ENCODE results near the gene ACADL. TPM values are rescaled to one million over a fixed set of nuclear protein-coding genes. Genes with fewer than 3 reads are reported as not detected.
A peak's percentile ranks its signal among the peaks of the same experiment; 100 is the strongest.
"Not testable (repeated sequence)": the region's sequence is repeated elsewhere in the genome, so short reads cannot be mapped to it uniquely, and the experiment has no call there.

Gene ACADL
- total and polyA plus RNA-seq, 4 experiments from 2014 or later: not detected

DNA sequence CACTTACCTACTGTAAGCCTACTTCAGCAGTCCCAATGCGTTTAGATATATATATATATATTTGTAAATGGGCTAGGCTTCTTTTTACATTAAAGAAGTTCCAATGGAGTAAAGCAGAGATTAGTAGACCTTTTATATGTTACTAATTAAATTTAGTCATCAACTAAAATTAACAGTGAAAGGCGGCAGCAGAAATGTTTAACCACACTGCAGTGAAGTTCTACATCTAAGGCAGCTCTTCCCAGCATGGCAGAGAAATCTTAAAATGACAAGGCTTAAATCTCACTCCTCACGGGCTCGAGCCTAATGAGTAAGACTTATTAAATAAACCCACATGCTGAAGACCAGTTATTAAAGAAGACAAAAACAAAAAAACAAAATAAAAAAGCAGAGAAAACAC lies 34.9 kb downstream of the ACADL start:
- Mint-ChIP-seq H3K9me3 (peaks cover 2 to 18% (median 11%) of the 10 kb centered on the region in 8 donors), H3K4me1 (no peaks in the 10 kb centered on the region), H3K27ac (no peak overlapping the region), H3K4me3 (no peak overlapping the region), H3K27me3 (peaks cover 5 to 10% of the 10 kb centered on the region in 2 donors), H3K36me3 (peaks cover 0 to 3% of the 10 kb centered on the region in 2 donors)
- no peak overlapping the region for H3K4me3 ChIP-seq (ENCODE audit: low read length in 2 of 2)
- H3K27me3 ChIP-seq (ENCODE audit: insufficient read depth, low read length): peaks cover 5% of the 10 kb centered on the region
- no peak overlapping the region for H3K27ac ChIP-seq (ENCODE audit: low read depth, low read length)
- no peaks in the 10 kb centered on the region for H3K36me3 ChIP-seq (ENCODE audit: insufficient read depth, low read length)
- intact Hi-C loops (cut with micrococcal nuclease): no loop called here
- H3K9me3 ChIP-seq (ENCODE audit: control insufficient read depth in 1 of 2, low read length in 2 of 2): no peaks in the 10 kb centered on the region
- CTCF ChIA-PET (ENCODE audit: partially characterized antibody): interaction anchor here (0.9 to 3.7 kb wide), 2 partner anchors 209 to 214 kb away, joined by 3 to 14 read pairs; no protein-coding TSS in a partner anchor
- POLR2A ChIA-PET (ENCODE audit: partially characterized antibody): no interaction called here
- no peak for DNase-seq
- no peaks in the 10 kb centered on the region for H3K4me1 ChIP-seq (ENCODE audit: insufficient read depth, low read length)

DNA sequence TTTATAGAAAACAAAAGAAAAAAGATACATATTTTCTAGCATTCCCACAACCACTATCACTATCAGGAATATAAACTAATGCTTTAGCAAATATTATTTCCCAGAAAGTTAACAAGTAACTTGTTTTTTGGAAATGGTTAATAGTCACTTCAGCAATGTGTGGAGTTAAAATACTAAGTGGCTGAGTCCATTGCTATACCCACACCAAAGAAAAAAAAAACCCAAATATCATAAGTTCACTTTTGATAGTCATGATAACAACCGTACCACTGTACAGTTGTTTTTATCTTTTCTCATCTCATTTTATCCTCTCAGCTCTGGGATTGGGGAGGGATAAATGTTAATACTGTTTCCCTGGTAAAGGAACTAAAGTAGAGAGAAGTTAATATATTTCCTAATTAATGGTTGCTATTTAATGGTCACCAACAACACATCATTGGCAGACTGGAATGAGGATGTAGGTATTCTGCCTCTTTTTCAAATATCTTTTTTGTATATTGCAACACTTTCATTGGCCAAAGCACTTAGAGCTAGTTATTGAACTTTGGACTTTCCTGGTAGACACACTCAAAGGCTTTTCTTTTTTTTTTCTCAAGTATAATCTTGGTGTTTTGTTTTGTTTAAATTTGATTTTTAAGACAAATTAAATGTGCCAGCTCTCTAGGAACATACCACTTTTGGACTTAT lies 35.7 kb downstream of the ACADL start:
- H3K27me3 Mint-ChIP-seq: peaks cover 7 to 11% of the 10 kb centered on the region in 2 donors
- H3K27ac Mint-ChIP-seq: no peak overlapping the region
- no peak overlapping the region for H3K4me3 ChIP-seq (ENCODE audit: low read length in 2 of 2)
- peaks cover 5 to 8% of the 10 kb centered on the region in 2 donors for H3K36me3 Mint-ChIP-seq
- POLR2A ChIA-PET (ENCODE audit: partially characterized antibody): interaction anchor here (0.6 kb wide), 1 partner anchor 481 kb away, joined by 3 read pairs; no protein-coding TSS in a partner anchor
- CTCF ChIA-PET (ENCODE audit: partially characterized antibody): interaction anchor here (0.9 to 3.7 kb wide), 3 partner anchors 10 to 213 kb away, joined by 3 to 14 read pairs (median 4); no protein-coding TSS in a partner anchor
- intact Hi-C loops (cut with micrococcal nuclease): no loop called here
- no peaks in the 10 kb centered on the region for H3K9me3 ChIP-seq (ENCODE audit: control insufficient read depth in 1 of 2, low read length in 2 of 2)
- no peaks in the 10 kb centered on the region for H3K4me1 ChIP-seq (ENCODE audit: insufficient read depth, low read length)
- no peaks in the 10 kb centered on the region for H3K4me1 Mint-ChIP-seq
- peaks cover 2 to 26% (median 18%) of the 10 kb centered on the region in 8 donors for H3K9me3 Mint-ChIP-seq
- no peaks in the 10 kb centered on the region for H3K27me3 ChIP-seq (ENCODE audit: insufficient read depth, low read length)
- no peak overlapping the region for H3K27ac ChIP-seq (ENCODE audit: low read depth, low read length)
- H3K36me3 ChIP-seq (ENCODE audit: insufficient read depth, low read length): no peaks in the 10 kb centered on the region
- no peak overlapping the region for H3K4me3 Mint-ChIP-seq
- no peak for DNase-seq

DNA sequence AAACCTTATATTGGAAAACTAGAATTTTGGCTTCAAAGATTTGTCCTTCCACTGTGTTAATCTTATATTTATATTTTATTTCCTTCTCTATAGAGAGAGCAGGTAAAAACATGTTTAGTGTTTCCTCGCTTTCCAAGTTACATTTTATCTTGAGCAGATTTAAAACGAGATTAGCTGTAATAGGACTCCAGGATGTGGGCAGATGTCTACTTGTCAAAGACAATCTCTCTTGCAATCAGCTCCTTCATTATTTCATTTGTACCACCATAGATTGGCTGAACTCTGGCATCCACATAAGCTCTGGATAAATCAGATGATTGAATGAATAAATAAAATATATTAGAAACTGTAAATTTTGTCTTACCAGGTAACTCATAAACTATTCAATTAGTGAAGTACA lies 36.5 kb downstream of the ACADL start:
- H3K27ac ChIP-seq (ENCODE audit: low read depth, low read length): no peak overlapping the region
- no peaks in the 10 kb centered on the region for H3K4me1 Mint-ChIP-seq
- ChIA-PET CTCF (ENCODE audit: partially characterized antibody) (interaction anchor here (1.4 to 3.7 kb wide), 2 partner anchors 10 to 212 kb away, joined by 4 to 14 read pairs; no protein-coding TSS in a partner anchor), POLR2A (ENCODE audit: partially characterized antibody) (no interaction called here)
- H3K27me3 Mint-ChIP-seq: peaks cover 7 to 16% of the 10 kb centered on the region in 2 donors
- DNase-seq: no peak
- intact Hi-C loops (cut with micrococcal nuclease): no loop called here
- H3K4me3 Mint-ChIP-seq: no peak overlapping the region
- peaks cover 13 to 15% of the 10 kb centered on the region in 2 donors for H3K36me3 Mint-ChIP-seq
- H3K4me3 ChIP-seq (ENCODE audit: low read length in 2 of 2): no peak overlapping the region
- no peaks in the 10 kb centered on the region for H3K27me3 ChIP-seq (ENCODE audit: insufficient read depth, low read length)
- H3K9me3 Mint-ChIP-seq: peaks cover 6 to 34% (median 26%) of the 10 kb centered on the region in 8 donors
- no peaks in the 10 kb centered on the region for H3K9me3 ChIP-seq (ENCODE audit: control insufficient read depth in 1 of 2, low read length in 2 of 2)
- H3K36me3 ChIP-seq (ENCODE audit: insufficient read depth, low read length): no peaks in the 10 kb centered on the region
- H3K27ac Mint-ChIP-seq: no peak overlapping the region
- H3K4me1 ChIP-seq (ENCODE audit: insufficient read depth, low read length): no peaks in the 10 kb centered on the region

DNA sequence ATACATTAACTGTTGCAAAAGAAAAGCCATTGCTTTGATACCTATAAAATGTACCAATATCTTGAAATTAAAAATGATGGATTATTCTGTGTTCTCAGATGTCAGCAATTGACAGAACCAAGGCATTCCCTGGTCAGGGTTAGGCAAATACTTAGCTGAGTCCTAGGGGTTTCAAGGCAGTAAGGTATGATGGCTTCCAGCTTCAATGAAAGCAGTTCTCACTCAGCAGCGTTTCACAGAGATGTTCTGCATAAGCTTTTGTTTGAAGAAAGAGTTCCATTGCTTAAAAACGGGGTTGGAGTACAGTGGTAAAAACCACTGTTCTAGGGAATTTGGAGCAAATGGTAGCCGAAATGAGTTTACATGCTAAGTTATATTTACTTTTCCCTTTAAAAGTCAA lies 37.1 kb downstream of the ACADL start:
- intact Hi-C loops (cut with micrococcal nuclease): no loop called here
- no peaks in the 10 kb centered on the region for H3K4me1 ChIP-seq (ENCODE audit: insufficient read depth, low read length)
- Mint-ChIP-seq H3K36me3 (peaks cover 15 to 18% of the 10 kb centered on the region in 2 donors), H3K27ac (no peak overlapping the region), H3K9me3 (peaks cover 11 to 39% (median 31%) of the 10 kb centered on the region in 8 donors), H3K4me3 (no peak overlapping the region), H3K27me3 (peaks cover 7 to 20% of the 10 kb centered on the region in 2 donors), H3K4me1 (peaks cover 0 to 3% (median 0%) of the 10 kb centered on the region in 4 donors)
- no peak for DNase-seq
- no peaks in the 10 kb centered on the region for H3K36me3 ChIP-seq (ENCODE audit: insufficient read depth, low read length)
- H3K4me3 ChIP-seq (ENCODE audit: low read length in 2 of 2): no peak overlapping the region
- ChIA-PET POLR2A (ENCODE audit: partially characterized antibody) (no interaction called here), CTCF (ENCODE audit: partially characterized antibody) (interaction anchor here (1.4 to 3.7 kb wide), 2 partner anchors 11 to 212 kb away, joined by 4 to 14 read pairs; no protein-coding TSS in a partner anchor)
- no peaks in the 10 kb centered on the region for H3K9me3 ChIP-seq (ENCODE audit: control insufficient read depth in 1 of 2, low read length in 2 of 2)
- H3K27ac ChIP-seq (ENCODE audit: low read depth, low read length): no peak overlapping the region
- H3K27me3 ChIP-seq (ENCODE audit: insufficient read depth, low read length): no peaks in the 10 kb centered on the region

DNA sequence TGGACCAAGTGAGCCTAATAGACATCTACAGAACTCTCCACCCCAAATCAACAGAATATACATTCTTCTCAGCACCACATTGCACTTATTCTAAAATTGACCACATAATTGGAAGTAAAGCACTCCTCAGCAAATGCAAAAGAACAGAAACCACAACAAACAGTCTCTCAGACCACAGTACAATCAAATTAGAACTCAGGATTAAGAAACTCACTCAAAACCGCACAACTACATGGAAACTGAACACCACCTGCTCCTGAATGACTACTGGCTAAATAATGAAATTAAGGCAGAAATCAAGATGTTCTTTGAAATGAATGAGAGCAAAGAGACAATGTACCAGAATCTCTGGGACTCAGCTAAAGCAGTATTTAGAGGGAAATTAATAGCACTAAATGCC lies 41.3 kb downstream of the ACADL start:
- peaks cover 15 to 18% of the 10 kb centered on the region in 2 donors for H3K36me3 Mint-ChIP-seq
- H3K27ac ChIP-seq (ENCODE audit: low read depth, low read length); H3K27me3 ChIP-seq (ENCODE audit: insufficient read depth, low read length); H3K4me3 Mint-ChIP-seq; H3K9me3 ChIP-seq (ENCODE audit: control insufficient read depth in 1 of 2, low read length in 2 of 2); CTCF ChIA-PET (ENCODE audit: partially characterized antibody); H3K36me3 ChIP-seq (ENCODE audit: insufficient read depth, low read length); H3K4me3 ChIP-seq (ENCODE audit: low read length in 2 of 2); DNase-seq; intact Hi-C loops (cut with micrococcal nuclease); POLR2A ChIA-PET (ENCODE audit: partially characterized antibody); H3K27ac Mint-ChIP-seq; H3K4me1 ChIP-seq (ENCODE audit: insufficient read depth, low read length): not testable (repeated sequence)
- H3K4me1 Mint-ChIP-seq: peaks cover 2 to 16% (median 8%) of the 10 kb centered on the region in 4 donors
- peaks cover 15 to 27% of the 10 kb centered on the region in 2 donors for H3K27me3 Mint-ChIP-seq
- peaks cover 11 to 47% (median 32%) of the 10 kb centered on the region in 8 donors for H3K9me3 Mint-ChIP-seq

DNA sequence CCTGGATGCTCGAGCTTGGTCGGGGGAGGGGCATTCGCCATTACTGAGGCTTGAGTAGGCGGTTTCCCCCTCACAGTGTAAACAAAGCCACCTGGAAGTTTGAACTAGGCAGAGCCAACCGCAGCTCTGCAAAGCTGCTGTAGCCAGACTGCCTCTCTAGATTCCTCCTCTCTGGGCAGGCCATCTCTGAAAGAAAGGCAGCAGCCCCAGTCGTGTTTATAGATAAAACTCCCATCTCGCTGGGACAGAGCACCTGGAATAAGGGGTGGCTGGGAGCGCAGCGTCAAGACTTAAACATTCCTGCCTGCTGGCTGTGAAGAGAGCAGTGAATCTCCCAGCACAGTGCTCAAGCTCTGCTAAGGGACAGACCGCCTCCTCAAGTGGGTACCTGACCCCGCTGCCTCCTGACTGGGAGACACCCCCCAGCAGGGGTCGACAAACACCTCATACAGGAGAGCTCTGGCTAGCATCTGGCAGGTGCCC lies 43.6 kb downstream of the ACADL start:
- H3K36me3 ChIP-seq (ENCODE audit: insufficient read depth, low read length); intact Hi-C loops (cut with micrococcal nuclease); H3K27me3 ChIP-seq (ENCODE audit: insufficient read depth, low read length); H3K9me3 ChIP-seq (ENCODE audit: control insufficient read depth in 1 of 2, low read length in 2 of 2); H3K4me1 ChIP-seq (ENCODE audit: insufficient read depth, low read length); H3K4me3 ChIP-seq (ENCODE audit: low read length in 2 of 2); H3K27ac ChIP-seq (ENCODE audit: low read depth, low read length): not testable (repeated sequence)
- Mint-ChIP-seq H3K9me3 (peaks cover 11 to 42% (median 32%) of the 10 kb centered on the region in 8 donors), H3K4me1 (peaks cover 2 to 16% (median 8%) of the 10 kb centered on the region in 4 donors), H3K27ac (peak overlapping the region in 1 of 7 donors; percentile 37), H3K27me3 (peaks cover 15 to 29% of the 10 kb centered on the region in 2 donors), H3K36me3 (peaks cover 15 to 18% of the 10 kb centered on the region in 2 donors), H3K4me3 (peak overlapping the region in 6 of 8 donors; percentile 40 to 71 (median 46))
- ChIA-PET CTCF (ENCODE audit: partially characterized antibody) (interaction anchor here (1.4 kb wide), 1 partner anchor 15 kb away, joined by 5 read pairs; no protein-coding TSS in a partner anchor), POLR2A (ENCODE audit: partially characterized antibody) (interaction anchor here (1.2 kb wide), 2 partner anchors 11 to 179 kb away, joined by 3 to 6 read pairs; partner anchors contain the start of genes KANSL1L and RPE)
- DNase-seq: peak in 2 of 5 donors; percentile 1 to 14

DNA sequence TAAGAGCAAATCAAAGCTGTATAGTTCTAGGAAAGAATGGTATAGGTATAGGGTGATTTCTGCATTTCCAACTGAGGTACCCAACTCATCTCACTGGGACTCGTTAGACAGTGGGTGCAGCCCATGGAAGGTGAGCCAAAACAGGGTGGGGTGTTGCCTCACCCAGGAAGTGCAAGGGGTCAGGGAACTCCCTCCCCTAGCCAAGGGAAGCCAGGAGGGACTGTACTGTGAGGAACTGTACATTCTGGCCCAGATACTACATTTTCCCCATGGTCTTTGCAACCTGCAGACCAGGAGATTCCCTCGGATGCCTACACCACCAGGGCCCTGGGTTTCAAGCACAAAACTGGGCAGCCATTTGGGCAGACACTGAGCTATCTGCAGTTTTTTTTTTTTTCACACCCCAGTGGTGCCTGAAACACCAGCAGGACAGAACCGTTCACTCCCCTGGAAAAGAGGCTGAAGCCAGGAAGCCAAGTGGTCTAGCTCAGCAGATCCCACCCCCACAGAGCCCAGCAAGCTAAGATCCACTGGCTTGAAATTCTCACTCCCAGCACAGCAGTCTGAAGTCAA lies 44.1 kb downstream of the ACADL start:
- peaks cover 2 to 16% (median 8%) of the 10 kb centered on the region in 4 donors for H3K4me1 Mint-ChIP-seq
- CTCF ChIA-PET (ENCODE audit: partially characterized antibody): interaction anchor here (0.8 to 1.4 kb wide), 2 partner anchors 11 to 15 kb away, joined by 3 to 5 read pairs; no protein-coding TSS in a partner anchor
- peak overlapping the region in 1 of 7 donors; percentile 37 for H3K27ac Mint-ChIP-seq
- H3K4me3 ChIP-seq (ENCODE audit: low read length in 2 of 2); H3K27me3 ChIP-seq (ENCODE audit: insufficient read depth, low read length); intact Hi-C loops (cut with micrococcal nuclease); H3K9me3 ChIP-seq (ENCODE audit: control insufficient read depth in 1 of 2, low read length in 2 of 2); H3K36me3 ChIP-seq (ENCODE audit: insufficient read depth, low read length); H3K27ac ChIP-seq (ENCODE audit: low read depth, low read length); H3K4me1 ChIP-seq (ENCODE audit: insufficient read depth, low read length); DNase-seq: not testable (repeated sequence)
- peak overlapping the region in 6 of 8 donors; percentile 40 to 71 (median 46) for H3K4me3 Mint-ChIP-seq
- H3K27me3 Mint-ChIP-seq: peaks cover 13 to 29% of the 10 kb centered on the region in 2 donors
- H3K36me3 Mint-ChIP-seq: peaks cover 15 to 18% of the 10 kb centered on the region in 2 donors
- POLR2A ChIA-PET (ENCODE audit: partially characterized antibody): interaction anchor here (1.2 kb wide), 1 partner anchor 10 kb away, joined by 6 read pairs; the partner anchor contains the start of gene KANSL1L
- peaks cover 10 to 37% (median 29%) of the 10 kb centered on the region in 8 donors for H3K9me3 Mint-ChIP-seq

All from CD4-positive, alpha-beta memory T cell (primary cell).